D341Med (cell line): ENCODE data around the gene ATG7.
"Not testable (repeated sequence)": the region's sequence is repeated elsewhere in the genome, so short reads cannot be mapped to it uniquely, and the experiment has no call there.

Source experiments
- DNase-seq: peaks from one replicate; pipeline ENCODE4 v3.0.0; 2012; ENCODE audit warnings: low spot score

ATG7 gene

DNA sequence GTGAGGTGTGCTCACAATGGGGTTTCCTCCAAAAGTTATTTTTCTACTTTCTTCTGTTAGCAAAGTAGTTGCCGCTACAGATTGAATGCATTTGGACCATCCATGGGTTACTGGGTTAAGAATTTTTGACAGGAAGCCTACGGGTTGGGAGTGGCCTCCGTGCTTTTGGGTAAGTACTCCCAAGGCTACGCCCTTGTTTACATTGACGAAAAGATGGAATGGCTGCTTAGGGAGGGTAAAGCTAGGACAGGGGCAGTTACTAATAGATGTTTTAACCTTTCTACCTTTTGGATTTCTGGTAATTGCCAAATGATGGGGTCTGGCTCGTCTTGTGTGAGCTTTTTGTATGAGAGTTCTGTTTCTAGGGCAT, 20.4 kb upstream of the ATG7 start:
- no peak for DNase-seq

DNA sequence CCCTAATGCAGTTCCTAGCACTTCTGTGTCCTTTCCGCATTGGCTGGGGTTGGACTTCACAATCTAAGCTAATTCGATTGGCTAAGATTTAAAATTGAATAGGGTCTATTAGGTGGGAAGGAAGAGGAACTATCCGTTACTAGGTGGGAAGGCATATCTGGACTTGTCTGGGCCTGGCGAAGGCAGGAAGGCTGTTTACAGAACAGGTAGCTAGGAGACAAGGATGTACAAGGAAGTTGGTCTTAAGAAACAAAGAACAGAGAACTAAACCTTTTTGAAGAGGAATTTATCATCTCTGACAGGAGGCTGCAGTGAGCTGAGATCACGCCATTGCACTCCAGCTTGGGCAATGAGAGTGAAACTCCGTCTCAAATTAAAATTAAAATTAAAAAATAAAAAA, 17.3 kb upstream of the ATG7 start:
- no peak for DNase-seq

GRCh38 chr3:11255537-11255936, 16.7 kb upstream of the ATG7 start:
- DNase-seq = not testable (repeated sequence)

- no peak for DNase-seq
These were observed 13.2 kb upstream of the ATG7 start for GRCh38 chr3:11258958-11259357.

GRCh38 chr3:11260460-11260859, 11.7 kb upstream of the ATG7 start:
- DNase-seq = no peak

DNA sequence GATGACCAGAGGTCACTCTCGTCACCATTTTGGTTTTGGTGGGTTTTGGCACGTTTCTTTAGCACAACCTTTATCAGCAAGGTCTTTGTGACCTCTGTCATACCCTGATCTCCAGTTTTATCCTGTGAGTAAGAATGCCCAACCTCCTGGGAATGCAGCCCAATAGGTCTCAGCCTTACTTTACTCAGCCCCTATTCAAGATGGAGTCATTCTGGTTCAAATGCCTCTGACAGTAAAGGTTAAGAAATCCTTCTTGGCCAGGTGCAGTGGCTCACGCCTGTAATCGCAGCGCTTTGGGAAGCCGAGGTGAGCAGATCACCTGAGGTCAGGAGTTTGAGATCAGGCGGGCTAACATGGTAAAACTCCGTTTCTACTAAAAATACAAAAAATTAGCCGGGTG, 3.2 kb upstream of the ATG7 start:
- DNase-seq = no peak

DNA sequence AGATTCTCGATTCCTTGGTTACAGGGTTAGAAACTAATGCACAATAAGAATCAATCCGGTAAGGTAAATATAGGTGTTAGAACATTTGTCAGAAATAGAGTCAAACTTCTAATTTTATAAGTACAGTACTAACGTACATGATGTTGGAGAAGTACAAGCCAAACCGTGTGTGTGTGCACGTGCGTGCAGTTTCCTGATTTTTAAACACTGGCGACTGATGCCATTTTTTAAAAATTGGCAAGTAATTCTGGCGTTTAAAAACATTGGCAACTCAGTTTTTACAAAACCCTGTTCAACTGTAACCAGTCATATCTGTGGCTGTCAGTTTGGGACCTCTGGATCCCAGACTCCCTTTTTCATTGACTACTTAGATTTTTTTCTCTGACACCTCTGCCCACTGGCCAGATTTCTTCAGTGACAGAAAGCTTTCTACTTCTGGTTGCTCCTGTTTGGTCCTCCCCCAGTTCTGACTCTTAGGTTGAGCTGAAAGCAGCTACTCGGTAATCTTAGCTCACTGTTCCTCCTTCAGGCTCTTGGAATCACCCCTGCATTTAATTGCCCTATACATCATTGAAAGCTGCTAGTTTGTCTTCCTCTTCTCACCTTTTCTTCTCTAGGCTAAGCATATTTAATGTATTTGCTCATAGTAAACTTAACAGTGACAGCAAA, 843 bp downstream of the ATG7 start:
- no peak for DNase-seq

- no peak for DNase-seq
These were observed 1.7 kb downstream of the ATG7 start for GRCh38 chr3:11273891-11274291.

DNA sequence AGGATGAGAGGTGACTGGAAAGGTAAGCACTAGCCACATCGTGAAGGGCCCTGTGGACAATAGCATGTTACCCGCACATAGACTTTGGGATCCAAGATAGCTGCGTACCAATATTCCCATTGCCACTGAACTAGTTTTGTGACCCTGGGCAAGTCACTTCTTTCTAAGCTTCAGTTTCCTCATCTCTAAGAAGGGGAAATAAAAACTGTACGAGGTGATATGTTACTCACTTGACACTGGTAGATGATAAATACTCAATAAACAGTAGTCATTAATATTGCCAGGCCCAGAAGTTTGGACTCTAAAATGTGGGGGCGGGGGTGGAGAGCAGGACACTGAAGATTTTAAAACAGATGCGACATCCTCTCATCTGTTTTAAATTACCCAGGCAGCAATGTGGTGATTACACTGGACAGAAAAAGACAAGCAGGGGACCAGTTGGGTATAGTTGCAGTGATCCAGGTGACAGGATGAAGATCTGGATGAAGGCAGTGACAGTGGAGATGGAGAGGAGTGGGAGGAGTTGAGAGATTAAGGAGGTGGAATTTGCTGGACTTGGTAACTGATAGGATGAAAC, 2.5 kb downstream of the ATG7 start:
- no peak for DNase-seq

DNA sequence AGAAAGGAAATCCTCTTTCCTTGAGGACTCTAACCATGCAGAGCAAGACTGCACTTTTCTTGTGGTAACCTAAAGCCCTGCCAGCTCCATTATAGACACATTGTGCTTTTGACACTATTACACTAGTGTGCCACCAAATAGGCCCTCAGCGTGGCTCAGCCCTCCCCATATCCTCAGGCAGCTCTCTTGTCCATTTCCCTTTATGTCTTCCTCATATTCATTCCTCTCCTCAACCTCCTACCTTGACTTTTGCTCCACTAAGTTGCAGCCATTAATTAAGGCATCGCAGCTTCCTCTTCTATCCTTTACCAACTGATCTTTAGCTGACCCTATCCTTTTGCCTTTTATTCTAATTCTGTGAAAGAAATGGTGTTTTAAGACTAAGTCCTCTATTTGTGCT, 3.7 kb downstream of the ATG7 start:
- DNase-seq = no peak

DNA sequence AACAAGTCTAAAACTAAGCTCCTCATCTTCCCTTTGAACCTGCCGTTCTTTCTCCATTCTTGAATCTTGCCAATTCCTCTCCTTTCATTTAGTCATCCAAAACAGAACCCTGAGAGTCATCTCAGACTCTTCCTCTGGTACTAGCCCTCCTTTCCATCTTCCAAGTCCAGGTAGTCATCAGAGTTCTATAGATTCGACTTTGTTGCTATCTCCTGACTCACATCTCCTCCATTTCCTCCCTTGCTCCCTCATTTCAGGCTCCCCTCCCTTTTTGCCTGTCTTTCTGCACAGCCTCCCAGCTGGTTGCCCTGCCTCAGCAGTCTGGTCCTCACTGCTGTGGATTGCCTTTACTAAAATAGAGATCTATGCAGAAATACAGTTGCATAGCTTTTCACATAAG, 4.7 kb downstream of the ATG7 start:
- DNase-seq = no peak

DNA sequence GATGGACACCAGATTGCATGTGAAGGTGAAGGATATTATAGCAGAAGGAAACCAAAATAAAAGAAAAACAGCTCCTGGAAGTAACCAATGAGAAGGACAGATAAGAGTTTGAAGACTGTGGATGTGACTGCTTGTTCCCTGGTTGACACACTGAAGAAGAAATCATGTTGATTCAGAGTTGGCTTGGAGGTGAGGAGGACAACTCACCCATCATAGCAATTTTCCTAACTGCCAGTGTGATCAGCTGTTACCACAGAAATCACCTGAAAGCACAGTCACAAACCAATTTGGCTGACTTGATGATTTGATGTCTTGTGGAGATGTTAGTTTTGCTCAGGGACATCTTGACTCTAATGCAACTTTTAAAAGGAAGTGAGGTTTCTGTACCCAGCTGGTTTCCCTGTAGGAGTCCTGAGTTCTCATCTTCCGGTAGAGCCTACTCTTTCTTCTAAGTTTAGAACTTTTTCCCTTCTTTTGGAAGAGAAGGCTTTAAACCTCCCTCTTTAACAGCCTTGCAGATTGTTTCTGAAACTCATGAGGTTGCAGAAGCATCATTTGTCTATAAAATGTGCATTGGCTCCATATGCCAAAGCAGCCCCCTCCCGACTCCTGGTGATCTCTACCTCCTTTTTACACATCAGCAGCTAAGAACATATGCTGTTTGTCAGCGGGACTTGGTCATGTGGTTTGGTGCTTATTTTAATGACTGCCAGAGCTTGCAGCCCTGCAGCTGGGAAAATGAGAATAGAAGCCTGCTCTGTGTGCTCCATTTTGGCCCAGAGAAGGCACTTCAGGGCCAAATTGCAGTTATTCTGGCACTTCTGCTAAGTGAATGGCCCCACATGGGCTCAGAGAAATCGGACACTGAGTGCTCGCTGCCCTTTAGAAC, 10.3 kb downstream of the ATG7 start:
- DNase-seq = no peak

- DNase-seq = no peak
These were observed 10.9 kb downstream of the ATG7 start for GRCh38 chr3:11283139-11283475.

DNA sequence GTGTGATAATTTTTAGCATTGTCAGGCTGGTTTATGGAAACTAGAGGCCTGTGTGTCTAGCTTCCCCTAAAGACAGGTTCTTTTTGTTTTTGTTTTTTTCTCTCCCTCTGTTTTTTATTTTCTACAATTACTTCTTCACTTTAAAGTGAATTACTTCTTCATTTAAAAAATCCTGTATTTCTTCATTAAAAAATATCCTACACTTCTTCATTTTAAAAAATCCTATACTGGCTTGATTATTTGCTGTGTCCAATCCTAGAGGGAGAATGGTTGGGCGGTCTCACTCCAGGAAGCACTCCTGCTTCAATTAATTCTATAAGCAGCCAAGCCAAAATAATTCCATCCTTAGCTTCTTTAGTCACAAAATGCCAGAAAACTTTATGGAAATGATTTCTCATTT, 11.8 kb downstream of the ATG7 start:
- DNase-seq = no peak

GRCh38 chr3:11285471-11285870, 13.3 kb downstream of the ATG7 start:
- DNase-seq = no peak

DNA sequence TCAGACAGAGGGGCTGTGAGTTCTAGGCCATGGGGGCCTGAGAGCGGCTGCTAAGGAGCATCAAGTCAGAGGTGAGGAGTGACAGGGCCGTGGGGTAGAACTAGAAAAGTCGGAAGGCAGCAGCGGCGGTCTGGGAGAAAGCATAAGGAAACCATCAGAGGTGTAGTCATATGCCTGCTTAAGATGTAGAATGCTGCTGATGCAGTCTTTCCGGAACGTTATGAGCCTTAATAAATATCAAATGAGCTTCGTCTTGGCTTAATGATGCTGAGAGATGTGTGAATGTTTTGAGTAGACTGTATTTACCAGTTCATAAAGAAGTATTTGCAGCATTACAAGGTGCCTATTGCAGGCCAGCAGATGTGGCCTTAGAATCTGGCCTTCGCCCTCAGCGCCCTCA, 15.2 kb downstream of the ATG7 start:
- DNase-seq = no peak

GRCh38 chr3:11288021-11288491, 15.9 kb downstream of the ATG7 start:
- DNase-seq = no peak

GRCh38 chr3:11288786-11289637, 16.8 kb downstream of the ATG7 start:
- no peak for DNase-seq

- no peak for DNase-seq
These were observed 17.7 kb downstream of the ATG7 start for GRCh38 chr3:11289864-11290263.

- no peak for DNase-seq
These were observed 18.8 kb downstream of the ATG7 start for GRCh38 chr3:11290743-11291680.

- no peak for DNase-seq
These were observed 19.6 kb downstream of the ATG7 start for GRCh38 chr3:11291808-11292207.
